Measurements from ENCODE around the gene JUNB. TPM values are rescaled to one million over a fixed set of nuclear protein-coding genes. Genes with fewer than 3 reads are reported as not detected.

JUNB gene
- polyA plus RNA-seq, 1 of the 3 experiments (the other 2 are of a cell fraction), result 224 TPM

DNA sequence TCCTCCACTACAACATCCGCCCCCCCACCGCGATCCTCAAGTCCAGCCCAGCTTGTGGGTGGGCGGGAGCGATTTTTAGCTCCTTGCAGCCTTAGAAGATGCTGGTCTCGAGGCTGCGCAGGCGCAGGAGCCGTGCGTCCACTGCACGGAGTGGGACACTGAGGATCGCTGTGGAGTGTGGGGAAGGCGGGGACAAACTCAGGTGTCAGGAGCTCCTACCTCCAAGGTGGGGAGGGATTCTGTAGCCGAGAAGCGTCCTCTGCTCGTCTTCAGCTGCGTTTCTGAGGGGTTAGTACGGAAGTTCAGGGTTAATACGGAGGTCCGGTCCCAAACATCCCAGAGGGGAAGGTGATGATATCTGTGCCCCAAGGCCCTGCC lies 43.3 kb downstream of the JUNB start, which contains the start of gene RTBDN:
Gene RTBDN, minus strand, starts transcription at position 14 of the 378 bp plus-strand sequence. CDS start 4,600 bp downstream, outside the sequence.
- Histone ChIP-seq H3K36me3 (replicated peaks in 1 of 2; ENCODE audit: control insufficient read depth in 1 of 2, insufficient read depth in 2 of 2, low read length in 1 of 2) (no peaks in the 10 kb centered on the region), H3K9ac (peak within 1 kb of the TSS; percentile 62), H2AFZ (ENCODE audit: low read depth) (peak within 1 kb of the TSS; percentile 76), H3K27ac (ENCODE audit: low read depth in 2 of 2, low read length in 1 of 2) (peak within 1 kb of the TSS in 1 of 2 experiments; percentile 67; a peak in 2 of 4 replicates), H4K20me1 (ENCODE audit: insufficient read depth) (no peaks in the 10 kb centered on the region), H3F3A (replicated peaks; ENCODE audit: insufficient read depth) (peaks cover 27% of the 10 kb centered on the region), H3K4me2 (peak within 1 kb of the TSS; percentile 94), H3K4me1 (ENCODE audit: control insufficient read depth in 1 of 2, insufficient read depth in 2 of 2, low read depth in 1 of 2, low read length in 1 of 2) (peaks cover 5 to 43% of the 10 kb centered on the region in 2 experiments; a peak in 2 of 4 replicates), H3K9me3 (no peaks in the 10 kb centered on the region), H3K4me3 (ENCODE audit: low read depth in 2 of 2, low read length in 1 of 2) (peak within 1 kb of the TSS; percentile 67 to 73), H3K9me2 (no peaks in the 10 kb centered on the region), H3K79me2 (ENCODE audit: insufficient read depth) (no peaks in the 10 kb centered on the region), H3K27me3 (ENCODE audit: insufficient read depth) (no peaks in the 10 kb centered on the region)
- CTCF ChIA-PET, result interaction anchor here (0.8 to 1.5 kb wide), 6 partner anchors 28 to 131 kb away, joined by 3 to 4 read pairs (median 3); partner anchors contain the start of gene RNASEH2A
- TF ChIP-seq, protein P1, sequence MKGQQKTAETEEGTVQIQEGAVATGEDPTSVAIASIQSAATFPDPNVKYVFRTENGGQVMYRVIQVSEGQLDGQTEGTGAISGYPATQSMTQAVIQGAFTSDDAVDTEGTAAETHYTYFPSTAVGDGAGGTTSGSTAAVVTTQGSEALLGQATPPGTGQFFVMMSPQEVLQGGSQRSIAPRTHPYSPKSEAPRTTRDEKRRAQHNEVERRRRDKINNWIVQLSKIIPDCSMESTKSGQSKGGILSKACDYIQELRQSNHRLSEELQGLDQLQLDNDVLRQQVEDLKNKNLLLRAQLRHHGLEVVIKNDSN (IDR thresholded peaks at IDR 0.05; ENCODE audit: borderline replicate concordance, low read depth), result no peak
- TF ChIP-seq MXI1 (IDR thresholded peaks at IDR 0.05; ENCODE audit: low read depth, low read length) (no peak), TEAD4 (IDR thresholded peaks at IDR 0.05; ENCODE audit: borderline replicate concordance, insufficient read depth) (no peak), MEF2A (IDR thresholded peaks at IDR 0.05; ENCODE audit: borderline replicate concordance, low read depth) (no peak), NRF1 (IDR thresholded peaks at IDR 0.05; ENCODE audit: low read depth, low read length) (peak; percentile 39), FOXJ3 (CRISPR knock-in tag; IDR thresholded peaks at IDR 0.05) (no peak)
- TF ChIP-seq, protein P2, sequence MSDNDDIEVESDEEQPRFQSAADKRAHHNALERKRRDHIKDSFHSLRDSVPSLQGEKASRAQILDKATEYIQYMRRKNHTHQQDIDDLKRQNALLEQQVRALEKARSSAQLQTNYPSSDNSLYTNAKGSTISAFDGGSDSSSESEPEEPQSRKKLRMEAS (IDR thresholded peaks at IDR 0.05; ENCODE audit: low read depth), result no peak
- DNase-seq, result no peak
- POLR2A ChIA-PET, result interaction anchor here (1.2 kb wide), 1 partner anchor 103 kb away, joined by 4 read pairs; the partner anchor contains the start of gene CALR
- WGBS (ENCODE audit: low lambda C conversion rate), result 30% methylated on average over 18 of the region's 20 CpGs

DNA sequence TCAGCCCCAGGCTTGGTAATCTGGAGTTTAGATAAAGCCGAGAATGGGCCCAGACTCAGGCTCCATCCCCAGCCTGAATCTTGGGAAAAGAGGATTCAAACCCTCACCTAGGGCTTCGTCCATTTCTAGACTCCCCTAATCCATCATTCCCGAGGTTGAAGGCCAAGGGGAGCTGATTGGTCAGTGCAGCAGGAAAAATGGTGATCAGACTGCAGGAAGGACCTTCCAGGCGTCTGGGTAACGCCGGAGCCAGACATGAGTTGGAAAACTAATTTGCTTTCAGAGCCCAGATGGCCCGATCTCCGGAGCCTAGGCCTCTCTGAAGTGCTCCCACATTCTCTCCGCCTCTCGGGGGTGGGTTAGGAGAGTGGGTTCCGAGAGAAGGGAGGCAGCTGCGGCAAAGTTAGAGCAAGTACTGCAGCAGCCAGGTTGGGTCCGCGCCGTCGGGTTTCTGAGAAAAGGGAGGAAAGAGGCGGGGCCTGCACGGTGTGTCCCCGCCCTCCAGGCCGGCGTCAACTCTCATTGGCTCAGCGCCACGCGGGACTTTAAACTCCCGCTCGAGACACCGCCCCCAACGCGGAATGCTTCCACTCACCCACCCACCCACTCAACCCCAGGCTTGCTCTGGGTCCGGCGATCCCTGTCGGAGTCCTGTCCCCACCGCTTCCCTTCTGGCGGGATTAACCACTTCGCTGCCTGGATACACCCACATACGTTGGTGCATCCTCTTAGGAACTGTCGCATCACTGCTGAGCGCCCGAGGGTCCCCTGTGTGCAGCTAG lies 43.9 kb downstream of the JUNB start:
- Histone ChIP-seq H3K4me1 (ENCODE audit: control insufficient read depth in 1 of 2, insufficient read depth in 2 of 2, low read depth in 1 of 2, low read length in 1 of 2) (peaks cover 5 to 46% of the 10 kb centered on the region in 2 experiments; a peak in 2 of 4 replicates), H3K9me3 (no peaks in the 10 kb centered on the region), H2AFZ (ENCODE audit: low read depth) (no peak overlapping the region), H3K27ac (ENCODE audit: low read depth in 2 of 2, low read length in 1 of 2) (peak overlapping the region in 1 of 2 experiments; percentile 43; a peak in 2 of 4 replicates), H3K27me3 (ENCODE audit: insufficient read depth) (no peaks in the 10 kb centered on the region), H3K9ac (no peak overlapping the region), H3K4me2 (no peak overlapping the region; the same call in 1 of the 2 replicates), H3F3A (replicated peaks; ENCODE audit: insufficient read depth) (peaks cover 33% of the 10 kb centered on the region), H3K4me3 (ENCODE audit: low read depth in 2 of 2, low read length in 1 of 2) (peak overlapping the region in 1 of 2 experiments; percentile 17; a peak in 1 of 4 replicates), H3K36me3 (replicated peaks in 1 of 2; ENCODE audit: control insufficient read depth in 1 of 2, insufficient read depth in 2 of 2, low read length in 1 of 2) (no peaks in the 10 kb centered on the region), H4K20me1 (ENCODE audit: insufficient read depth) (no peaks in the 10 kb centered on the region), H3K9me2 (no peaks in the 10 kb centered on the region), H3K79me2 (ENCODE audit: insufficient read depth) (no peaks in the 10 kb centered on the region)
- WGBS (ENCODE audit: low lambda C conversion rate), result 21% methylated on average over 22 of the region's 39 CpGs
- TF ChIP-seq GABPA (IDR thresholded peaks at IDR 0.05; ENCODE audit: low read depth) (no peak), RFX5 (IDR thresholded peaks at IDR 0.05; ENCODE audit: low read length) (no peak), NFIC (IDR thresholded peaks at IDR 0.05; ENCODE audit: borderline replicate concordance) (no peak), TCF12 (IDR thresholded peaks at IDR 0.05) (no peak), ELF1 (IDR thresholded peaks at IDR 0.05) (no peak), JUND (IDR thresholded peaks at IDR 0.05) (no peak), YY1 (IDR thresholded peaks at IDR 0.05; ENCODE audit: low read depth) (no peak), RAD21 (IDR thresholded peaks at IDR 0.05; ENCODE audit: low read length) (no peak)
- TF ChIP-seq, protein P3, sequence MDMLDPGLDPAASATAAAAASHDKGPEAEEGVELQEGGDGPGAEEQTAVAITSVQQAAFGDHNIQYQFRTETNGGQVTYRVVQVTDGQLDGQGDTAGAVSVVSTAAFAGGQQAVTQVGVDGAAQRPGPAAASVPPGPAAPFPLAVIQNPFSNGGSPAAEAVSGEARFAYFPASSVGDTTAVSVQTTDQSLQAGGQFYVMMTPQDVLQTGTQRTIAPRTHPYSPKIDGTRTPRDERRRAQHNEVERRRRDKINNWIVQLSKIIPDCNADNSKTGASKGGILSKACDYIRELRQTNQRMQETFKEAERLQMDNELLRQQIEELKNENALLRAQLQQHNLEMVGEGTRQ (IDR thresholded peaks at IDR 0.05; ENCODE audit: borderline replicate concordance, low read depth, low read length), result no peak
- peak; percentile 85 for DNase-seq
- CTCF ChIA-PET, result interaction anchor here (0.6 to 1.5 kb wide), 5 partner anchors 29 to 130 kb away, joined by 3 to 4 read pairs (median 3); partner anchors contain the start of gene RNASEH2A
- POLR2A ChIA-PET, result interaction anchor here (1.2 kb wide), 1 partner anchor 103 kb away, joined by 4 read pairs; the partner anchor contains the start of gene CALR

Measured in SK-N-SH (cell line).